Stimulated activated CD8-positive, alpha-beta memory T cell treated with anti-CD3 and anti-CD28 coated beads, Interleukin-7, amount 100 ng/mL, for 48 hours (primary cell): ENCODE results near the gene RPL5.

Source experiments
- DNase-seq, 2 donors: peaks; one replicate each; pipeline ENCODE4 v3.0.0-alpha.2; 2020; ENCODE audit warnings: low read depth in 1 of 2; ENCODE audit errors: extremely low read depth in 1 of 2

The RPL5 gene

DNA sequence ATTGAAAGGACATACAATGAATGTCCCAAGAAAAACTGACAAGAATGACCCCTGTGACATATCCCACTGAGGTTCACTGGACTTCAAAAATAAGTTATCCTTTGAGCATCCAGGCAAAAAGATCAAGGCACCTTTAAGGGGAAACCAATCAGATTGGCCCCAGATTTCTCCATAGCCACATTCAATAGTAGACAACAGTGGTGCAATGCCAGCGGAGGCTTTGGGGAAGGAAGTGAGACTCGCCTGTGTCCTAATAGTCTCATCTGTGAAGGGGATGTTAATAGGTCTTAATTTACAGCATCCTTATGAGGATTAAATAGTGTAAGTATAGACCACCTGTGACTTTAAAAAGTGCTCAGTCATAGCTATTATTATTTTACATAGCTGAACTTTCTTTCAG lies 21.5 kb downstream of the RPL5 start:
- DNase-seq: no peak

DNA sequence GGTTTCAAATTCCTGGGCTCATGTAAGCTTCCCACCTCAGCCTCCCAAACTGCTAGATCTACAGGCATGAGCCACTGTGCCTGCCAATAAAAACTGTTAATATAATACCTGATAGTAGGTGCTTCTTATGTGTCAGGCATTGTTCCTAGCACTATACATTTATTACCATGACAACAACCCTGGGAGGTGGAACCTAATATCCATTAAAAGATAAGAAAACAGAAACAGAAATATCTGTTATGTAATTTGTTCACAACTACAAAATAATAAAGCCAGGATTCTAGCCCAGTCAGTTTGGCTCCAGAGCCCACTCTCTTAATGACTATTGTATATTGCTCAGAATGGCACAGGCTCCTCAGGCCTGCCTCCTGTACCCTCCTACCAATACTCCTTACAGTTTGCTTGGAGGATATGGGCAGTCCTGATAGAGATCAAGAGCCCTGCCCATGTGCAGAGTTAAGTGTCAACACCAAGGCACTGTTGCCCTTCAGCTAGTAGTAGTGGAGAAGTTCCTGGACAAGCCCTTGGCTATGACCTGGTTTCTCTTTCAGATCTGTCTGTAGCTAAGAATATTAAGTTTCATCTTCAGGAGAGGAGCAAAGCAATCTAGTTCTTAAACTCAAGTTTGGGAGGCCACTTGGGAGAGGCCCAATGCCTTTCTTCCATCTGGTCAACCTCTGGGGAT lies 22.4 kb downstream of the RPL5 start:
- no peak for DNase-seq

GRCh38 chr1:92855236-92855635 lies 23.4 kb downstream of the RPL5 start:
- no peak for DNase-seq

- no peak for DNase-seq
Observed at GRCh38 chr1:92857817-92858216, 26.0 kb downstream of the RPL5 start.

GRCh38 chr1:92858564-92859399 lies 26.9 kb downstream of the RPL5 start:
- peak in 1 of 2 donors; percentile 38 for DNase-seq

DNA sequence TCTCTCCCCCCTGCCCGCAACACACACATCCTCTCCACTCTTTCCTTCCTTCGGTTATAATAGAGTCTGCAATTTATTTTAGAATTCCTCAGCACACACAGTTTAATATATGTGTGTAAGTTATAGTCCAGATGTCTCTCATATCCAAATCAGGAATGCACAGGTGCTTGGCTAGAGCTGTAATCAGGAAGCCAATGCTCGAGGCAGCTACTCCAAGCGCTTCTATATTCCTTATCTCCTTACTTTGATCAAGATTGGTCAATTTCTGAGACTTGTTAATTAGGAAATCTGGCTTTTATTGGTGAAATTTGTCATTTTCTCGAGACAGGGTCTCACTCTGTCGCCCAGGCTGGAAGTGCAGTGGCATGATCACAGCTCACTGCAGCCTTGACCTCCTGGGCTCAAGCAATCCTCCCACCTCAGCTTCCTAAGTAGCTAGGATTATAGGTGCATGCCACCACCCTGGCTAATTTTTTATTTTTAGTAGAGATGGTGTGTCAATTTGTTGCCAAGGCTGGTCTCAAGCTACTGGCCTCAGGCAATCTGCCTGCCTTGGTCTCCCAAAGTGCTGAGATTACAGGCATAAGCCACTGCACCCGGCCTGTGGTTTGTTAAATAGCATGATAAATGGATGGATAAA lies 27.7 kb downstream of the RPL5 start:
- no peak for DNase-seq

DNA sequence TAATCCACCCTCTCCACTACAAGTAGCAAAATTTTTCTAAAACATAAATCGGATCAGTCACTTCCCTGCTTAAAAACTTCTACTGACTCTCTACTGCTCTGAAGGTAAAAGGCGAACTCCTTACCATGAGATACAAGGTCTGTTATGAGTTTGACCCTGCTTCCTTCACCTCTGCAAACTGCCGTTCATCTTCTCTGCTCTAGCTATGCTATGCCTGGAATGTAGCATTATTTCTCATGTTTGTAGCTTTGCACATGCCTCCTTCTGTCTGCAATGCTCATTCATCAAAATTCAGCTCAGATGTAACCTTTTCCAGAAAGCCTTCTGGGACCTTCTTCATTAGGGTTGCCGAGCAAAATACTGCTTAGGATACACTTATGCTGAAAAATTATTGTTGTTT lies 30.8 kb downstream of the RPL5 start:
- DNase-seq: no peak

- DNase-seq: no peak
Observed at GRCh38 chr1:92864131-92864530, 32.3 kb downstream of the RPL5 start.

DNA sequence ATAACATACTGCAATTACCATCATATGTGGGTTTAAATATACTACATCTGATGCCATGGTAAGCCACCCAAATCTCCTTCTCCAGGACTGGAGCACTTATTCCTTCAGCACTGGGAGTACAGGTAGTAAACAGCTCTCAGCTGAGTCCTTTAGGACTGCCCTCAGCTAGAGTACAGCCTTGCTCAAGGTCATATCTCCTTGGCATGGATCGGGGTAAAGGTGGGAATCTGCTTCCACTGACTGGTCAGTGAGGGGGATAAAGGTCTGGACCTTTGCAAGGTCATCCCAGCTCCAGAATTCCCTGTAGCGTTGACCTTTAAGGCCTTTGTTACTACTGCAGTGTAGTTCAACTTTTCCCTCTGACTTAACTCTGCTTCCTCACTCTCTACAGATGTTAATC lies 38.8 kb downstream of the RPL5 start:
- DNase-seq: no peak

- no peak for DNase-seq
Observed at GRCh38 chr1:92872719-92873118, 40.9 kb downstream of the RPL5 start.

DNA sequence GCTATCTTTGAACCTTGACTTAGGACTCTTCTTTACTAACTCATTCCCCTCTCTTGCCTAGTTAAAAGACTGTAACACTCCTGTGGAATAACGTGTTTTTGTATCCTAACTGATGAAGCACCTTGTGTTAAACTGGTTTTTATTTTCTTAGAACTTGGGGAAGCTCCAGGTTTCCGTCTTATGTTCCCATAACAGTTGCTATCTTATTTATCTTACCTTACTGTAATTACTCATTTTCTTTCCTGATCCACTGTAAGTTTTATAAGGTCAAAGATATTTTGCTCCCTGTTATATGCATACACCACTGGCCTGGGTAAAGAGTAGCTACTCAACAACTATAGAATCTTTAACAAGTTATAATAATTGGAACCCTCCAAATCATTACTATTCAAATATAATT lies 43.1 kb downstream of the RPL5 start:
- DNase-seq: no peak

DNA sequence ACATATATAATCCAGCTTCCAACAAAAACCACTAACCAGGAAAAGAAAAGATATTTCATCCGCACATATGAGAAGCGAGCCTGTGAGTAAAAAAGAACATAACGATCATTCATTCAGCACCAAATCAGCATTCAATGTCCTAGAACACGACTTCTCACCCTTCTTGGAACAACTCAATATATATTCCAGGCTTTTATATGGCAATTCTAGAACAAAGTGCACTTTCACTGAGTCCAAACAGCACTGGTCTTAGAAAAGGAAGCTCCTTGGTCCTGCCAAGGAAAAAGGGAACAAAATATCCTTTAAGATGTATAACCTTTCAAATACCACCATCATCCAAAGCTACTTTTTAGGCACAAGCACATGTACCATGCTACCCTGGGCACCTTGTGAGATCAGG lies 44.5 kb downstream of the RPL5 start:
- DNase-seq: no peak

DNA sequence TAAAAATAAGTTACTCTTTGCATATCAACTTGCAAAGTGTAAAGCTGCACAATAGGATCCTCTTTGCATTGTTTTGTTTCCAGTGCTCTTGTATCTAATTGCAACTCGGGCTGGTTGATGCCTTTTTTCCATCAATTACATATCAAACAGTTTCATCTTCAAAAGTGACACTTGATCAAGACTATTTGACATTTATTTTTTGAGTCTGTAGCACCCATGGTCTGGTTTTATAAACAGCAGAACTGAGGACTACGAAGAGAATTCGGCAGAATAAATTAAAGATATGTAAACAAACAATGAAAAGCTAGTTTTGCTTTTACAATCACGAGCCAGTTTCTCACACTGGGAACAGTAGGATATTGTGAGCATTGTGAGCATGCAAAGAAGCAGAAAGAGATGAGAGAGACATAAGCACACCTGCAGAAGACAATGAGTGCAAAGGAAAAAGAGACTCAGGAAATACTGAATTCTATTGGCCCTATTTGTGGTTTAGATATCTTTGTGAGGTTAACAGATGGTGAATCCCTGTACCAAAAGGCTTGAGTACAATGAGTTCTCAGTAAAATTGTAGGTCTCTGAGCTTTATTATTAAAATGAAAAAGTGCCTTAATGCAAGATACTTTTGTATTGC lies 45.4 kb downstream of the RPL5 start:
- DNase-seq: no peak

DNA sequence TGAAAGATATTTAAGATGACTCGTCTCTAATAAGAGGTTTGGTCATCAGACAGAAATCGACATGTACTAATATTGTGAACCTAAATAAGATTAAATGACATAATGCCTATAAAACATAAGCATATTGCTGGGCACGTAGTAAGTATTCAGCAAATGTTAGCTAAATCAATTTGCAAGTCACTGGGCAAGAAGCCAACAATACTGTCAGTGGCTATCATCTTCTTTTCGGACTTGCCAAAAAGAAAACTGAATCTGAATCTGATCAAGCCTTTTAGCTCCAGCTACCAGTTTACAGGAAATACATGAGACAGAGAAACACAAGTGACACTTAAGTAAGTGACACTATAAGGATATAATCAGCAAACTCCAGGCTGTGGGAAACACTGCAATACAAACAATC lies 46.0 kb downstream of the RPL5 start:
- DNase-seq: no peak

GRCh38 chr1:92879316-92879968 lies 47.6 kb downstream of the RPL5 start:
- no peak for DNase-seq

GRCh38 chr1:92881391-92881790 lies 49.6 kb downstream of the RPL5 start:
- DNase-seq: no peak

GRCh38 chr1:92882819-92883218 lies 51.0 kb downstream of the RPL5 start:
- DNase-seq: peak in 1 of 2 donors; percentile 11

- no peak for DNase-seq
Observed at GRCh38 chr1:92883297-92883696, 51.5 kb downstream of the RPL5 start.

- DNase-seq: no peak
Observed at GRCh38 chr1:92884195-92884594, 52.4 kb downstream of the RPL5 start.

DNA sequence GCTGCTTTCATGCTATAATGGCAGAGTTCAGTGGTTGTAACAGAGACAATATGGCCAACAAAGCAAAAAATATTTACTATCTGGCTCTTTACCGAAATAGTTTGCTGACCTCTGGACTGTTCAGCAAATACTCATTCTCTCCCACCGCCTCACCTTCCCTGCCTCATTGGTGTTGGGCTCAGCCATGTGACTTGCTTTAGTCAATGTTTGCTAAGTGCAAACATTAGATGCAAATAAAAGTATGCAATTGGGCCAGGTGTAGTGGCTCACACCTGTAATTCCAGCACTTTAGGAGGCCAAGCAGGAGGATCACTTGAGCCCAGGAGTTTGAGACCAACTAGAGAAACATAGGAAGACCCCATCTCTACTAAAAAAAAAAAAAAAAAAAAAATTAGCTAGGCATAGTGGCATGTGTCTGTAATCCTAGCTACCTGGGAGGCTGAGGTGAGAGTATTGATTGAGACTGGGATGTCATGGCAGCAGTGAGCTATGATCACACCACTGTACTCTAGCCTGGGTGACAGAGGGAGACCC lies 55.1 kb downstream of the RPL5 start:
- no peak for DNase-seq

DNA sequence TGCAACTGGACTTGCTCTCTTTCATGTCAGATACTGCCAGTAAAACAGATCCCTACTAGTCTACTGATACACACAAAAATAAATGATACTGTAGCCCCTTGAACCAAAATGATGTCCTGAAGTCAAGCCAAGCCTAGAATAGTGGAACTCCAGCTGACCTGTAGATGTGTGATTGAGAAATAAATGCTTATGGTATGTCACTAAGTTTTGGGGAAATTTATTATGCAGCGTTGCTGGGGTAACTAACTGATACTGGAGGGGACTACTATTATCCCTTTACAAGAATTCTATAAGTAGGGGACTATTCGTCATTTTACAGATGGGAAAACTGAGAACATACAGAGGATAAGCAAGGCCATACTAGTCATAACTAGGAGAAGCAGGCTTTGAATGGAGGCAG lies 55.6 kb downstream of the RPL5 start:
- DNase-seq: no peak
